ENCODE measurements around the gene MRAS. TPM values are rescaled to one million over a fixed set of nuclear protein-coding genes. Genes with fewer than 3 reads are reported as not detected.

The MRAS gene
- total RNA-seq, 2 donors from 2014 or later, result 174 to 288 TPM

- Histone ChIP-seq H3K27me3 (no peaks in the 10 kb centered on the region), H3K4me1 (peaks cover 0 to 18% of the 10 kb centered on the region in 2 donors), H3K27ac (no peak overlapping the region), H3K4me3 (no peak overlapping the region), H3K9me3 (no peaks in the 10 kb centered on the region), H3K36me3 (no peaks in the 10 kb centered on the region)
- no peak for DNase-seq (ENCODE audit: low spot score)
- TF ChIP-seq CTCF (IDR thresholded peaks at IDR 0.05), result no peak
These were observed 20.5 kb upstream of the MRAS start for GRCh38 chr3:138327831-138328230.

GRCh38 chr3:138328341-138328740 lies 20.0 kb upstream of the MRAS start:
- no peak overlapping the region for H3K4me3 ChIP-seq
- no peak overlapping the region for H3K27ac ChIP-seq
- no peaks in the 10 kb centered on the region for H3K36me3 ChIP-seq
- no peak for TF ChIP-seq CTCF (IDR thresholded peaks at IDR 0.05)
- peaks cover 0 to 18% of the 10 kb centered on the region in 2 donors for H3K4me1 ChIP-seq
- DNase-seq (ENCODE audit: low spot score), result no peak
- no peaks in the 10 kb centered on the region for H3K9me3 ChIP-seq
- H3K27me3 ChIP-seq, result no peaks in the 10 kb centered on the region

GRCh38 chr3:138329127-138329983 lies 19.0 kb upstream of the MRAS start, which contains the start of gene NME9:
Gene NME9, minus strand, starts transcription at chr3:138329851. Its CDS starts 516 bp downstream, at chr3:138329335.
- H3K4me3 ChIP-seq, result peak within 1 kb of the TSS; percentile 67 to 75
- H3K4me1 ChIP-seq, result peaks cover 0 to 18% of the 10 kb centered on the region in 2 donors
- no peaks in the 10 kb centered on the region for H3K9me3 ChIP-seq
- H3K36me3 ChIP-seq, result no peaks in the 10 kb centered on the region
- peak; percentile 33 to 66 for TF ChIP-seq CTCF (IDR thresholded peaks at IDR 0.05)
- H3K27ac ChIP-seq, result peak within 1 kb of the TSS; percentile 60 to 69
- H3K27me3 ChIP-seq, result no peaks in the 10 kb centered on the region
- peak; percentile 88 for DNase-seq (ENCODE audit: low spot score)

- no peaks in the 10 kb centered on the region for H3K27me3 ChIP-seq
- no peak for DNase-seq (ENCODE audit: low spot score)
- no peaks in the 10 kb centered on the region for H3K36me3 ChIP-seq
- H3K9me3 ChIP-seq, result no peaks in the 10 kb centered on the region
- TF ChIP-seq CTCF (IDR thresholded peaks at IDR 0.05), result no peak
- peak overlapping the region; percentile 67 to 75 for H3K4me3 ChIP-seq
- H3K27ac ChIP-seq, result no peak overlapping the region
- H3K4me1 ChIP-seq, result peaks cover 0 to 18% of the 10 kb centered on the region in 2 donors
These were observed 18.4 kb upstream of the MRAS start for GRCh38 chr3:138329984-138330293.

- no peak overlapping the region for H3K27ac ChIP-seq
- TF ChIP-seq CTCF (IDR thresholded peaks at IDR 0.05), result peak in 1 of 2 donors; percentile 30
- DNase-seq (ENCODE audit: low spot score), result no peak
These were observed 17.1 kb upstream of the MRAS start for GRCh38 chr3:138331143-138331894.

More at GRCh38 chr3:138331143-138331894, 17.1 kb upstream of the MRAS start:
- H3K36me3 ChIP-seq, result no peaks in the 10 kb centered on the region
- H3K4me3 ChIP-seq, result no peak overlapping the region
- no peaks in the 10 kb centered on the region for H3K9me3 ChIP-seq
- no peaks in the 10 kb centered on the region for H3K27me3 ChIP-seq
- H3K4me1 ChIP-seq, result peaks cover 0 to 18% of the 10 kb centered on the region in 2 donors
